Activated CD4-positive, alpha-beta T cell treated with anti-CD3 and anti-CD28 coated beads, Interleukin-10, Interleukin-2, amounts not matched to agents 100 ng/mL and 50 ng/mL, durations not matched to agents 16 hours and 8 hours (primary cell): ENCODE results near the gene OXSM.

Source experiments
- DNase-seq: peaks from one replicate; pipeline ENCODE4 v3.0.0-alpha.2; 2020

Gene OXSM

GRCh38 chr3:25812644-25813043 lies 22.8 kb downstream of the OXSM start:
- DNase-seq = no peak

DNA sequence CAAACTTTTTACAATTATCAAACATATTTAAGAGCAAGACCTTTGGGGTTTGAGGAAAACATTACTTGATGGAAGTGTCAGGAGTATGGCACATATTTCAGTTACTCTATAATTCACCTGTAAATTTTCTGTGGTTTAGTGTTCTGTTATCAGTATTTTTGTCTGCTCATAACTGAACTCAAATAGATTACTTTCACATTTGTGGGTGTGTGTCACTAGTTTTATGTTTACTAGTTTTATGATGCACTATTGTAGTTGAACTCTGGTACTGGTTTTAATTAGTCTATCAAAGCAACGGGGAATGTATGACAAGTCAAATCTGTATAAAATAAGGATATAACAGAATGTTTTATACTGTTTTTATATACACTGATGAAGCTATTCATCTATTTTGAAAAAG lies 27.2 kb downstream of the OXSM start:
- DNase-seq = peak; percentile 48

- peak; percentile 11 for DNase-seq
These were observed 27.7 kb downstream of the OXSM start for GRCh38 chr3:25817638-25818037.

DNA sequence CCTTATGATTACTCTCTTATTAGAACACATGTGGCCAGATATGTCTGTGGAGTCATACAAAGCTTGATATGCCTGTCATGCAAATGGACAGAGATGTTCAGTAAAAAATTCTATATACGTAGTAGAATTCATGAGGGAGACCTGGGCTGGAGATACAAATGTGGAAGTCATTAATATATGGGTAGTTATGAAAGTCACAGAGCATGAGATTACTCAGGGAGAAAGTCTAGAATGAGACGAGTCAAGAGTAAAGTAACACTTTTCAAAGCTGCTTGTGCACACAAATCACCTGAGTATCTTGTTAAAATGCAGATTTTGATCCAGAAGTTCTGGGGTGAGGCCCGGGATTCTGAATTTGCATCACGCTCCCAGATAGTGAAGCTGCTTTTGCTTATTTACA lies 28.4 kb downstream of the OXSM start:
- DNase-seq = no peak

DNA sequence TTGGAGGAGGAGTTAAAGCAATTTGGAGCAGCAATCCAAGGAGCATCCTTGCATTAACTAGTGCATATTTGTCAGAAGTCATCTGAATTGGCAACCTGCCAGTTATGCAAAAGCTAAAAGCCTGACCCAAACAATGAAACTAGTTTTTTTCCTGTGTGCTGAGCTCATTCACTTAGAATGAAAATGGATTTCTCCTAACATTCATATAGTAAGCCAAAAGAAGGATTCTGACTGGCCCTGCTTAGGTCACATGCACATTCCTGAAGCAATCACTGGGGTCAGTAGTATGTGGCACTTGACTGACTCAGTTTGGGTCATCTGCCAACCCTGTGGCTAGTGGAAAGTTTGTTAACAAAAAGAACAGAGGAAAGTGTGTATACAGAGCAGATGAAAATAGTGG lies 30.5 kb downstream of the OXSM start:
- DNase-seq = no peak

- DNase-seq = no peak
These were observed 31.1 kb downstream of the OXSM start for GRCh38 chr3:25820816-25821486.

- DNase-seq = no peak
These were observed 32.1 kb downstream of the OXSM start for GRCh38 chr3:25821746-25822573.

DNA sequence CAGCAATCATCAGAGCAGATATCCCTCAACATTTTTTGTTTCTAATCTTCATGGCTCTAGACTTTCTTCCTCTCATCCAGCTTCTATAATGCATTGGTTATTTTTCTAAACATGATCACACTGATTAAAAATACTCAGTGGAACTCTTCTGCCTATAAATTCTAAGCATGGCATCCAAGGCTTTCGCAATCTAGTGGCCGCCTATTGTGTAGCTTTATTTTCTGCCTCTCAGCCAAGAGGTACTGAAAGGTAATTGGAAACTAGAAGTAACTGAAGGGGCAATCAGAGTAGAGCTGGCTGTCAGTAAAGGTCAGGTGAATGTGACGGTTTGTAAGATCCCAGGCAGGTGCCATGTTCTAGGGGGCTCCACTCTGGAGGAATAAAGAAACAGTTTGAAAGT lies 33.4 kb downstream of the OXSM start:
- DNase-seq = no peak

GRCh38 chr3:25826510-25826909 lies 36.6 kb downstream of the OXSM start:
- DNase-seq = no peak

GRCh38 chr3:25830373-25831280 lies 40.7 kb downstream of the OXSM start:
- no peak for DNase-seq

DNA sequence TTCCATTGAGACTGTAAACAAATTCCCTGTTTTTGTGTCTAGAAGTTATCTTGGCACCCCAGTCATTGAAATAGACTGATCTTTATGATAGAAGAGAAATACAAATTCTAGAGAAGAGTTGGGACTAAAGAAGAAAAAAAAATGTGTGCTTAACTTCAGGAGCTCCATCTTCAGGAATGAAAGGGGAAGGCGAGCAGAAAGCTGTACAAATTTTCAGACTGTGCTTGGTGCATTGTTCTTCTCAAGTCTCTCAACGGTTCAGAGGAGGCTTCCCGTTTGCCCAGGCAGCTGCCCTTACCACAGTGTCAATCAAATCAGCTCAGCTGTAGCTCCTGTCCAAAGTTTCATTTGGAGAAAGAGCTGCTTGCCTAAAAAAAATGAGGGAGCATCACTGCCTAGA lies 41.7 kb downstream of the OXSM start:
- no peak for DNase-seq

DNA sequence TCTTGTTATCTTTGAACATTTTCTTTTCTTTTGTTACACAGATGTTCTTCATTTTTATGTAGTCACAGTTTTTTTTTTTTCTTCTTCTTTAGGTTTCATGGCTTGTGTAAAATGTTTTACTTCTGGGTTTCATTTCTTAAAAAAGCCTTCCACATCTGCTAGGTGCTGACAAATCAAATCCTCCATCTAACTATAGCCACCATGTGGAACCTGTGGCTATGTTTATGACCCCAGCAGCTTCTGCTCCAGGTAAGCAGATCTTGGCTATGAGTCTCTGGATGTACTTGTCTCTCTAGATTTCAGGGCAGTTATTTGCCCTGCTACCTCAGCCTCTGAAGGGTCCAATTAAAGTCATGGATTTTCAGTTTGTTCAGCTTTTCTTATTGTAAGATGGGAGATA lies 44.5 kb downstream of the OXSM start:
- DNase-seq = no peak

DNA sequence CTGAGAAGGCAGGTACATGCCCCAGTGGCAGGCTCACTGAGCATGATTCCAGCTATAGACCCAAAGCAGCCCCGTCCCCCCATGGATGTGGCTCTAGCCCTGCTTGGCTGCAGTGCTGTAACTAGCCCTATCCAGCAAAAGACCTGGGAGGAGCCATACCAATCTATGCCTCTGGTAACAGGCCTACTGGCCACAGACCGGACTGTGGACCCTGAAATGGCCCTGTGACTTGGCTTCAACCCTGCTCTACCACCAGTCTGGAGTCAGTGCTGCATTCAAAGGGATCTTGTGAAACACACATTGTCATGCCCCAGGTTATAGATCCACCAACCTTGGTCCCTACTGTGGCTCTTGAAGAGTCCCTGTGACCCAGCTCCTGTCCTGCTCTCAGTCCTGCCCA lies 46.7 kb downstream of the OXSM start:
- DNase-seq = no peak

- no peak for DNase-seq
These were observed 47.1 kb downstream of the OXSM start for GRCh38 chr3:25837038-25837437.

GRCh38 chr3:25840099-25840498 lies 50.2 kb downstream of the OXSM start:
- no peak for DNase-seq

DNA sequence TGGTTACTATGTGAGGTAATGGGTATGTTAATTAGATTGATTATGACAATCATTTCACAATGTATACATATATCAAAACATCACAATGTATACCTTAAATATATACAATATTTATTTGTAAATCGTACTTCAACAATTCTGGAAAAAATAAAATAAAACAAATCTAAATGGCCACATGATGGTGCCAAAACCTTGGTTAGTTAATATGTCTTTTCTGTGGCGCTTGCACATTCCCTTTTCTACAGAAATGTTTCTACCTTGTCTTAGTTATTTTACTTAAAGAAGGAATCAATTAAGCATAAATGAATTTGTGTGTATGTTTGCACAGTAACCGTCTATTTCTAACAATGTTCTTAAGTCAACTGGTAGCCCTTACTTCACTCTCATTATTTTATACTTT lies 53.4 kb downstream of the OXSM start:
- no peak for DNase-seq
